PC-3 (cell line): Measurements from ENCODE around the gene SORL1.

Experiments used
- CTCF ChIP-seq: fragments of 300-600 bp; sonication (generic); conservative IDR thresholded peaks from 2 replicates; pipeline ENCODE4 v1.5.1; 2017; ENCODE audit warnings: antibody characterized with exemption, low read depth, mild to moderate bottlenecking, low read length
- EZH2 ChIP-seq: fragments of 300-600 bp; sonication (generic); IDR thresholded peaks from one replicate; pipeline ENCODE4 v1.6.1; 2017; ENCODE audit warnings: antibody characterized with exemption, mild to moderate bottlenecking, low read length; ENCODE audit not compliant: unreplicated experiment

GRCh38 chr11:121567995-121568394, 115.9 kb downstream of the SORL1 start:
- TF ChIP-seq CTCF (no peak), EZH2 (no peak)
